B cell (primary cell): ENCODE data around the gene CRYBA4.

ENCODE experiments used
- EZH2 ChIP-seq: IDR thresholded peaks from 2 replicates; pipeline ENCODE4 v1.6.1; 2012; ENCODE audit warnings: borderline replicate concordance, low read depth, mild to moderate bottlenecking, moderate library complexity, low read length; ENCODE audit not compliant: insufficient read depth, poor library complexity, severe bottlenecking
- TF ChIP-seq, protein P1 (sequence below): fragments of 200-600 bp; IDR thresholded peaks from one replicate; pipeline ENCODE4 v1.8.0; 2022; ENCODE audit warnings: antibody characterized with exemption, mild to moderate bottlenecking

DNA sequence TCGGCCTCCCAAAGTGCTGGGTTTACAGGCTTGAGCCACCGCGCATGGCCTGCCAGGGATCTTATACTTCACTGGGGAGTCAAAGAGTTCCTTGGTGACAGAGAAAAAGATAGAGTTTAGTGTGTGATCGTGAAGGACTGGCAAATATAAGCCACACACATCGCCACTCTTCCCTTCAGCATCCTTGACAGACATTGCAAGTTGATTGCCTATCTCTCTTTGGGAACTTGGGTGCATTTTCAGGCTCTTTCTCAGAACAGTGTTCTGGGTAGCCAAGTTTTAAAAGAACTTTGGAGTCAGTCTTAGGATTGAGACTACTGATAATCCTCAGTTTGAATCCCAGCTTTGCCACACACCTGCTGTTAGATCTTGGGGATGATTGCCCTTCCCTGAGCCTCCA lies 55.5 kb downstream of the CRYBA4 start:
- TF ChIP-seq, protein P1, sequence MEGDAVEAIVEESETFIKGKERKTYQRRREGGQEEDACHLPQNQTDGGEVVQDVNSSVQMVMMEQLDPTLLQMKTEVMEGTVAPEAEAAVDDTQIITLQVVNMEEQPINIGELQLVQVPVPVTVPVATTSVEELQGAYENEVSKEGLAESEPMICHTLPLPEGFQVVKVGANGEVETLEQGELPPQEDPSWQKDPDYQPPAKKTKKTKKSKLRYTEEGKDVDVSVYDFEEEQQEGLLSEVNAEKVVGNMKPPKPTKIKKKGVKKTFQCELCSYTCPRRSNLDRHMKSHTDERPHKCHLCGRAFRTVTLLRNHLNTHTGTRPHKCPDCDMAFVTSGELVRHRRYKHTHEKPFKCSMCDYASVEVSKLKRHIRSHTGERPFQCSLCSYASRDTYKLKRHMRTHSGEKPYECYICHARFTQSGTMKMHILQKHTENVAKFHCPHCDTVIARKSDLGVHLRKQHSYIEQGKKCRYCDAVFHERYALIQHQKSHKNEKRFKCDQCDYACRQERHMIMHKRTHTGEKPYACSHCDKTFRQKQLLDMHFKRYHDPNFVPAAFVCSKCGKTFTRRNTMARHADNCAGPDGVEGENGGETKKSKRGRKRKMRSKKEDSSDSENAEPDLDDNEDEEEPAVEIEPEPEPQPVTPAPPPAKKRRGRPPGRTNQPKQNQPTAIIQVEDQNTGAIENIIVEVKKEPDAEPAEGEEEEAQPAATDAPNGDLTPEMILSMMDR: no peak
- TF ChIP-seq EZH2: no peak
